GM21447 (cell line): Measurements from ENCODE around the gene TUBG1.
A peak's percentile ranks its signal among the peaks of the same experiment; 100 is the strongest.
"Not testable (repeated sequence)": the region's sequence is repeated elsewhere in the genome, so short reads cannot be mapped to it uniquely, and the experiment has no call there.

Experiments
- ATAC-seq: cut with Tn5 transposase; IDR thresholded peaks from one replicate; pipeline ENCODE4 v1.9.1; 2021; ENCODE audit not compliant: unreplicated experiment

Gene TUBG1

GRCh38 chr17:42578282-42578869 is 31.1 kb upstream of the TUBG1 start:
- ATAC-seq, result peak; percentile 45

DNA sequence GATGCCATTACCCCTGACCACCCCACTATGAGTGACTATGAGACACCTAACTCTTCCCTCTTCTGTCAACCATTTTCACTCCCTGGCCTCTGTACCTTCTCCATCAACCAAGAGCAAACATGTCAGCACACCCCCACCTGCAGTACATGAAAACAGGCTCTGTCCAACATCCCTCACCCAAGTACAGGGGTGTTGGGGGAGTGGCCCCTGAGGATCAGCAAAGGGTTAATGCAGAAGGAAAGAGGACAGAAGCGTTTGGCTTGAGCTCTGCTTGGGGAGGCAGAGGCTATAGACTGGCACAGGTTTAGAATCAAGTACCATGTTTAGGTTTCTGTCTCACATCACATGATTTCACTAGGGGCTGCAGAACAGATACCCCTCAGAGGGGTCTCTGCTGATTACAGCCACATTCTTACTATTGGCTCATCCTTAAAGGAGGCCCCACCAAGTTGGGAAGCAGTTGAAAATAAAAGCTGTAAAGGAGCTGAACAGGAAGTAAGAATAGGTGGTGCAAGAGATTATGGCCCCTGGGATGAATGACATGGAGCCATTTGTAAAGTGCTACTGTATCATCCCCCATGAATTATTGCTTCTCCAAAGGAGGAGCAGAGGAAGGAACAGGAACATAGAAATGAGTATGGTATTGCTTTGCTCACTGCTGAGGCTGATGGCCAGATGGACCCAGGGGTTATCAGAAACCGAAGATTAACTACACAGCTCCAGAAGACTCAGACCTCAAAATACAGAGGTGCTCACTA is 29.5 kb upstream of the TUBG1 start:
- ATAC-seq, result no peak

DNA sequence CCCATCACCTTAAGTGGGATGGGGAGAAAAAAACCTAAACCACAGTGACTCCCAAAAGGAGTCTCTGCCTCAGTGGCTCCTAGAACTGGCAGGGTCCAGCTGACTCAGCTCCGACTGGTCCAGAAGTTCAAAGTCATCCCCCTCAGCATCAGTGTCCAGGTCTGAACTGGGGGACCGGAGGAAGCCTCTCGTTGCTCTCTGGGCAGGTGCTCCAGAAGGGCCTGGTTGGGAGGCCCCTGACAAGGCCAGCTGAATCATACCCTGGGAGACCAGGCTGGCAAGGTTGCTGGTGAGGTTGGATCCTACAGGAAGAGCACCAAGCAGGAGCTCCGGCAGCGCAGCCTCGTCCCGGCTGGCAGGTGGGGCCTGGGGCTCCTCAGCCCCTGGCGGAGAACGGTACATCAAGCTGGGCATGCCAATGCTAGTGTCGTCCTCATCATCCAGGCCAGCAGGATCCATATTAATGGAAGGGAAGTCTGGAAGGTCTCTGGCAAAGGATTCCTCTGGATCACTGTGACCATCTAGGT is 27.7 kb upstream of the TUBG1 start:
- no peak for ATAC-seq

DNA sequence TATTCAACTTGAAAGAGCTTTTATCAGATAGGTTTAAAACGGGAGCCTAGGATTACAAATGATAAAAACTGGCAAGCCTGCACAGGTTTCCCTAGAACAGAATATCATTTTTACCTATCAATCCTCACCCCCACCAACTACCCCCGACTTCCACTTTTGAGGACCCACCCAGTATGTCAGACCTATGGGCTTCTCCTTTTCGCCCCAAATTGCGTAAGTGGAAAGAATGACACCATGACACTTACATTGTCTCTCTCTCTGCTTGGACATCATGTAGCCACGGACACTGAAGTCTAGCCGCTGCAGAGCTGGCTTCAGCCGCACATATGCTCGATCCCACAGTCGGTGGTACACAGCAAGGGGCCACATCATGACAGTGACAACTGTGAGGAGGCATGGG is 24.6 kb upstream of the TUBG1 start:
- no peak for ATAC-seq

DNA sequence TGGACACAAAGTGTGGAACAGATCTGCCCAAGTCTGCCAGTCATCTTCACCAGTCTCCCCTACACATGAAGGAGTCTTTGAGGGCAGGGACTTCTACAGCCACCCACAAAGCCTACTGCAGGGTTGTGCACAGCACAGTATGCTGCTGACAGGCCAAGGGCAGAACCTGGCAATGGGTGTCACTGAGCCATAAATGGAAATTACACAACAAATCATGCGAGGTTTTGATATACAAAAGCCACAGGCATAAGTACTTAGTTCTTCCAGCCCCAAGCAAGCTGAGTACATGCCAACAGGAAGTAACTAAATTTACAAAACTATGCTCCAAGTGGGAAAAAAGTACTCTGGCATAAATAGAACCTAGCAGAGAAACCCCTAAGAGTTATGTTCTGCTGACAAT is 24.1 kb upstream of the TUBG1 start:
- ATAC-seq, result no peak

DNA sequence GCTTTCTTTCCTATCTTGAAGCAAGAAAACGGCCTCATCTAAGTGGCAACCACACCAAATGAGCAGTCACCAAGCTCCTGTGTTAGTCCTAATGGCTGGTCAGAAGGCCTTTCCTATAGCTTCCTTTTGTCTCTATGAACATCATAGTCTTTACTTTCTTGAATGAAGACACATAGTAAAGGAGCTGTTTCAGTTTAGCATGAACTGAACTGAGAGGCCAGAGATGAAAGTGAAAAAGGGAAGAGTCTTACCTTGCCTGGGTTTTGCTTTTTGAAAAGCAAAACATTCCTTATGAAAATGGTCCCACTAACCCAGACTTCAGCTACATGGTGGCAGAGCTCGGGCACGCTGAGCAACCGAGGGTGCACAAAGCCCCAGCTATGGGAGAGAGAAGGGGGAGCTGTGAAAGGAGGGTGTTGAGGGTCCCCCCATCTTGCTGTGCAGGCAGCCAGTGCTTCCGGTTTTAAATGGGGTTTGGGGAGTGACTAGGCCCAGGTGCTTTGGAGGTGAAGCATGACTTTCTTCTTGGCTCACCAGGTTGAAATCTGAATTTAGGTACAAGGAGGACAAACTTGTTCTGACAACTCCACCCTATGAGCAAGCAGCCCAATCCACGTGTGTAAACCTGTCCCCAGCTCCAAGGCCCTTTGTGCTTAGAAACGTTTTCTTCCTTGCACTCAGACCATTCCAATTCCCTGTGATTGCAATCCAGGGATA is 22.8 kb upstream of the TUBG1 start:
- ATAC-seq, result peak; percentile 55

DNA sequence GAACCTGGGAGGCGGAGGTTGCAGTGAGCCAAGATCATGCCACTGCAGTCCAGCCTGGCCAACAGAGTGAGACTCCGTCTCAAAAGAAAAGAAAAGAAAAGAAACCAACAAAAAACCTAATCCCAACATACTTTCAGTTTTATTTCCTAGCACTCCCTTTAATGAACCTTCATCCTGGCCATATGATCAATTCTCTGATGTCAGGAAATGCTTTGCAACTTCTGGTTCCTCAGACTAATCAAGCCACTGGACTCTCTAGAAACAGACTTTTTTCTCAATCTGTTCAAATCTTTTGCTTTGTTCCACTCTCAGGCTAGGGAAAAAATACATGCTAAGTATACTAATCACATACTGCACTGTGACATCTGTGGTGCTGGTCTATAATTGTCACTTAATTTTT is 18.6 kb upstream of the TUBG1 start:
- no peak for ATAC-seq

- no peak for ATAC-seq
Observed at GRCh38 chr17:42591411-42591810, 18.1 kb upstream of the TUBG1 start.

- no peak for ATAC-seq
Observed at GRCh38 chr17:42596386-42596785, 13.1 kb upstream of the TUBG1 start.

DNA sequence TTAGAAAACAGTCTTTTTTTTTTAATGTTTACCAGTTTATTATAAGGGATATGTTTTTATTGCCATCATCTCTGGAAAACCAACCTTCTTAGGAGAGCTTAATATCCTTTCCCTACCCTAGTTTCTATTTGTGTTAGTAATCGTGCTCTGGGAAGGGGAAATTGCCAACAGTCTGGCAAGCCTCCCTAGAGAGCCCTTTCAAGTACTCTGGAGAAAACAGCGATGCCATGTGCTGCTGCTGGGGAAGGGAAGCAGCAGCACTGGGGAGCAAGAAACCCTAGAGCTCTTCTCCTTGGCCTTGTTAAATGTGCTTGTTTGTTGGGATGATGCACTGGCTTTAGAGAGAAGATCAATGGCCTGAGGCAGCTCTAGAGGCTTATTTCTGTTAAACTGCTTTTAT is 10.6 kb upstream of the TUBG1 start:
- no peak for ATAC-seq

DNA sequence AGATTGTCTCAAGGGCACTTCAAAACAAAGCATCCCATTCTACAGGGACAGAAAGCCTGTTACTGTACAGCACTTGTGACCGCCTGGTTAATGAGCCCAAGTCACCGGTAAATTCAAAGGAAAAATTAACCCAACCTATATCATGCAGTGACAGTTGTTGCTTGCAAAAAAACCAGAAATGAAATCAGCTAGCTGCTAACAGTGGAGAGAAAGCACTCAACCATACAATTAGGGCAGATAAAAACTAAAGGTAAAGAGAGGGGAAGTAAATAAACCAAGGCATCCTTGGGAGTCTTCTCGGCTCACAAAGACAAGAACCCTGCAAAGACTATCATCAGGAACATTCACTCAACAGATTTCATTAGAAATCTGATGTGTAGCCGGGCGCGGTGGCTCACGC is 6.2 kb upstream of the TUBG1 start:
- no peak for ATAC-seq

- ATAC-seq, result no peak
Observed at GRCh38 chr17:42607769-42608168, 1.7 kb upstream of the TUBG1 start.

DNA sequence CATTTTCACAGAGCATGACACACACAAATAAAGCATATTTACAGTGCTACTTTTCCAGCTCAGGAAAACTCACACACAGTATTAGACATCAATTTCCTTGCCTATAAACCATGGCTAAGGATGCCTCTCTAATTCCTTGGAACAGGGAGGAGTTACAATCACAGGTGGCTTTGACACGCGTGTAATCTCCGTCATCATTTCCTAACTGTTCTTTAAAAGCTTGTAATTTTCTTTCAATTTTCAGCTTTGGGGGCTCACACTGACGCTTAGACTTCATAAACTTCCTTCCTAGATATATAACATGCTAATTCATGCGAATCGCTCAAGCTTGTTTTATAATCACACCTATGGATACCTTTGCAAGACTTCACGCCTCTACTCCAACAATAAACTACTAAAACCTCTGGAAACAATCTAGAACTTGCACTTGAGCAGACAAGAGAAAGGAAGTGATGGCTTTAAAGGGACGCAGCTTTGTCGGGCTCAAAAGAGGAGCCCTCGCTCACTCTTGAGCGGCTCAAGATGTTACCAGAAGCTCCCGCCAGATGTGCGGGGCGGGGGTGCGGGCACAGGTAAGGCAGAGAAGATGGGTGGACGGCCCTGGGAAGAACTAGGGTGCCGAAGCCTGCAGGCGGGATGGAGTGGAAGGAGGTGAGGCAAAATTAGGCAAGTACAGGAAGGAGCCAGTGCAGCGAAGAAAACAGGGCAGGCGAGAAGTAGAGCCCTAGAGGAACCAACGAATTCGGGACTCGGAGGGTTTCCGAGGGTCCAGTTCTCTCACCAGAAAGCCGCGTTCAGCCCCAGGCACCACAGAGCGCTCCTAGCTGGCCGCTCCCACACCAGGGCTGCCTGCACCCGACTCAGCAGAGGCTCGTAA is 940 bp upstream of the TUBG1 start:
- peak; percentile 34 for ATAC-seq

DNA sequence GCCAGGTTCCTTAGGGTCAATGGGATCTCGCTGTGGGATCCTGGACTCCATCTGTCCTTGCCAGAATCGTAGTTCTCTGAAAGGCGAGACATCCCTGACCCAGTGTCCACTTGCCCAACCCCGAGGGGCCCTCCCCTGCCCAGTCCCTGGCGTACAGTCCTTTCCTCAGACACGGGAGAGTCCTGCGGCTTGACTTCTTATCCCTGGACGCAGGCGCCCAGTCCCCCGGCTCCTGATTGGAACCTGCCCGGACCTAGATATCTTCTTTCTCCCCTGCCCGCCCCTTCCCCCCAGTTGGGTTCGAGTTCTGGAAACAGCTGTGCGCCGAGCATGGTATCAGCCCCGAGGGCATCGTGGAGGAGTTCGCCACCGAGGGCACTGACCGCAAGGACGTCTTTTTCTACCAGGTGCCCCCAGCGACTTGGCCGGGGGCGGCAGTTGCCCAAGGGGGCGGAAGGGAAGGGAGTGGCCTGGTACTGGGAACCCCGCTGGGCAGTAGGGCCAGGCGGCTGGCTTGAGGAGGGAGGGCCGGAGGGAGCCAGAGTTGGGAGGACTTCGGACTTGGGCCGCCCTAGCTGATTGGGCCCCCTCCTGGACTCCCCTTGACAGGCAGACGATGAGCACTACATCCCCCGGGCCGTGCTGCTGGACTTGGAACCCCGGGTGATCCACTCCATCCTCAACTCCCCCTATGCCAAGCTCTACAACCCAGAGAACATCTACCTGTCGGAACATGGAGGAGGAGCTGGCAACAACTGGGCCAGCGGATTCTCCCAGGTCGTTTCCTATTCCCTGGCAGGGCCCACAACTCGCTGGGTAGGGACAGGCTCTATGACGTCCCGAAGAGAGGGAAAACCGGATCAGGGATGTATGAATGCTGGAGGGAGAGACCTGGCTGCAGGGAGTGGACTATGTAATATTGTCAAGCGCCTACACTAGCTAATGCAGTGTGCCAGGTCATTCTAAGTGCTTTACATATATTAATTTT is 625 bp downstream of the TUBG1 start:
- ATAC-seq, result peak; percentile 9

- ATAC-seq, result no peak
Observed at GRCh38 chr17:42612013-42612412, 2.5 kb downstream of the TUBG1 start.

DNA sequence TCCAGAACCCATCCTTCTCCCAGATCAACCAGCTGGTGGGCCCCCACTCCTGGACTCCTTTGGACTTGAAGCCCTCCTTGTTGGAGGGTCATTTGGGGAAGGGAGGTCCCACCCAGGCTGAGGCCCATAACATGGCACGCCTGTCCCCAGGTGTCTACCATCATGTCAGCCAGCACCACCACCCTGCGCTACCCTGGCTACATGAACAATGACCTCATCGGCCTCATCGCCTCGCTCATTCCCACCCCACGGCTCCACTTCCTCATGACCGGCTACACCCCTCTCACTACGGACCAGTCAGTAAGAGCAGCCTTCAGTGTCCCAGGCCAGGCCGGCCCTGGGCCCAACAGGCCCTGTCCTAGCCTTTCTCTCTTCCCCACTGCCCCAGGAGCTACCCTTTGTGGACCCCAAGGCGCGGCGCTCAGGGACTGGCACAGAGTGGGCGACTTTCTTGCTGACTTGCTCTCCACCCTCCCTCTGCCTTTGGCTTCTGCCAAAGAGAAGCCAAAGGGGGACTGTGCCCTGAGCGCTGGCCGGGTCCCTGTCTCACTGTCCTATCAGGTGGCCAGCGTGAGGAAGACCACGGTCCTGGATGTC is 4.3 kb downstream of the TUBG1 start:
- ATAC-seq, result no peak

DNA sequence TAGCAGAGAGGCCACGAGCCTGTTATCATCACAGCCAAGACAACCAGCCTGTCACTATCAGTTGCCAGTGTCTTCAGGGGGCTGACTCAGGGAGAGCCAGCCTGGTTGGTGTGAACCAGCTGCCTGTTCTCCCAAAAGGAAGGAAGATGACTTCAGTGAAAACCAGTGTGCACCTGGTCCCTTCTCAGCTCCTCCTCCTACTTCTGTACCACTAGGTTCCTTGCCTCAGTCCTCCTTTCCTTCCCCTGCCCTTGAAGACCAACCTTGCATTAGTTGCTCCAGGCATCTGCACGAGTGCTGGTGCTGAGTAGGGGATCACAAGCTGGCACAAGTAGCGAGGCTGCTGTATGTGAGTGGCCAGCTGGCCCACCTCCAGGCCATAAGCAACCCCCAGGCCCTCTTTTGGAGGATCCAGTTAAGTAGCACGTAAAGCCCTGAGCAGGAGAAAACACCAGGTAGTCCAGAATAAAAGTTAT is 8.5 kb downstream of the TUBG1 start:
- no peak for ATAC-seq

- peak; percentile 77 for ATAC-seq
Observed at GRCh38 chr17:42618442-42619150, 9.1 kb downstream of the TUBG1 start.

DNA sequence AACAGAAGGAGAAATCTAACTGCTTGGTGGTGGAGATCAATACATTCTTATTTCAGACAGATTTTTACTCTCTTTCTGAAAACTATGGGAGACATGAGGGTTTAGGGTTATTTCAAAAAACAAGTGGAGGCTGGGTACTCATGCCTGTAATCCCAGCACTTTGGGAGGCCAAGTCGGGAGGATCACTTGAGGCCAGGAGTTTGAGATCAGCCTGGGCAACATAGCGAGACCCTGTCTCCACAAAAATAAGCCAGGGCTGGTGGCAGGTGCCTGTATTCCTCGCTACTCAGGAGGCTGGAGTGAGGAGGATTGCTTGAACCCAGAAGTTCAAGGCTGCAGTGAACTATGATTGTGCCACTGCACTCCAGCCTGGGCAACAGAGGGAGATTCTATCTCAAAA is 12.5 kb downstream of the TUBG1 start:
- not testable (repeated sequence) for ATAC-seq
